ENCODE results near the gene FNDC1.

GRCh38 chr6:159213405-159213804 lies 44.2 kb downstream of the FNDC1 start:
- TF ChIP-seq CTCF (IDR thresholded peaks at IDR 0.05): no peak
- no peak for TF ChIP-seq POLR2A (IDR thresholded peaks at IDR 0.05)
